Anterior cingulate cortex (tissue), 58 donors: ENCODE data around the gene FMNL2.

Experiments used
- DNase-seq, 58 donors: peaks; one replicate each; lab custom pipeline; 2025; lab: John Stamatoyannopoulos, UW

The FMNL2 gene

GRCh38 chr2:152441961-152442360 is 107.0 kb downstream of the FMNL2 start:
- no peak for DNase-seq

- DNase-seq = peak in 2 of 58 donors; percentile 21 to 39
Measured at GRCh38 chr2:152443771-152444170, 108.8 kb downstream of the FMNL2 start.

GRCh38 chr2:152444448-152444847 is 109.5 kb downstream of the FMNL2 start:
- no peak for DNase-seq

- no peak for DNase-seq
Measured at GRCh38 chr2:152445375-152445774, 110.4 kb downstream of the FMNL2 start.

- peak in 11 of 58 donors; percentile 20 to 69 (median 41) for DNase-seq
Measured at GRCh38 chr2:152445791-152446201, 110.8 kb downstream of the FMNL2 start.

- DNase-seq = no peak
Measured at GRCh38 chr2:152446213-152446612, 111.2 kb downstream of the FMNL2 start.

- no peak for DNase-seq
Measured at GRCh38 chr2:152447897-152448296, 112.9 kb downstream of the FMNL2 start.

- no peak for DNase-seq
Measured at GRCh38 chr2:152448606-152449005, 113.6 kb downstream of the FMNL2 start.

- DNase-seq = no peak
Measured at GRCh38 chr2:152449578-152449977, 114.6 kb downstream of the FMNL2 start.

GRCh38 chr2:152450176-152450575 is 115.2 kb downstream of the FMNL2 start:
- DNase-seq = no peak

- peak in 3 of 58 donors; percentile 20 to 48 (median 21) for DNase-seq
Measured at GRCh38 chr2:152452256-152452973, 117.4 kb downstream of the FMNL2 start.

GRCh38 chr2:152453129-152453911 is 118.3 kb downstream of the FMNL2 start:
- peak in 36 of 58 donors; percentile 9 to 87 (median 55) for DNase-seq

GRCh38 chr2:152454371-152454770 is 119.4 kb downstream of the FMNL2 start:
- DNase-seq = peak in 2 of 58 donors; percentile 19 to 51

GRCh38 chr2:152454960-152455359 is 120.0 kb downstream of the FMNL2 start:
- no peak for DNase-seq

- DNase-seq = no peak
Measured at GRCh38 chr2:152455738-152456137, 120.8 kb downstream of the FMNL2 start.

- DNase-seq = no peak
Measured at GRCh38 chr2:152456262-152456661, 121.3 kb downstream of the FMNL2 start.

- no peak for DNase-seq
Measured at GRCh38 chr2:152458441-152458940, 123.5 kb downstream of the FMNL2 start.

- DNase-seq = peak in 1 of 58 donors; percentile 35
Measured at GRCh38 chr2:152459091-152459490, 124.1 kb downstream of the FMNL2 start.

GRCh38 chr2:152460567-152460966 is 125.6 kb downstream of the FMNL2 start:
- DNase-seq = no peak

GRCh38 chr2:152462120-152462519 is 127.1 kb downstream of the FMNL2 start:
- no peak for DNase-seq

GRCh38 chr2:152462779-152463178 is 127.8 kb downstream of the FMNL2 start:
- peak in 11 of 58 donors; percentile 14 to 88 (median 45) for DNase-seq
